ENCODE results near the gene RIPOR3.
"Not testable (repeated sequence)": the region's sequence is repeated elsewhere in the genome, so short reads cannot be mapped to it uniquely, and the experiment has no call there.

Gene RIPOR3

DNA sequence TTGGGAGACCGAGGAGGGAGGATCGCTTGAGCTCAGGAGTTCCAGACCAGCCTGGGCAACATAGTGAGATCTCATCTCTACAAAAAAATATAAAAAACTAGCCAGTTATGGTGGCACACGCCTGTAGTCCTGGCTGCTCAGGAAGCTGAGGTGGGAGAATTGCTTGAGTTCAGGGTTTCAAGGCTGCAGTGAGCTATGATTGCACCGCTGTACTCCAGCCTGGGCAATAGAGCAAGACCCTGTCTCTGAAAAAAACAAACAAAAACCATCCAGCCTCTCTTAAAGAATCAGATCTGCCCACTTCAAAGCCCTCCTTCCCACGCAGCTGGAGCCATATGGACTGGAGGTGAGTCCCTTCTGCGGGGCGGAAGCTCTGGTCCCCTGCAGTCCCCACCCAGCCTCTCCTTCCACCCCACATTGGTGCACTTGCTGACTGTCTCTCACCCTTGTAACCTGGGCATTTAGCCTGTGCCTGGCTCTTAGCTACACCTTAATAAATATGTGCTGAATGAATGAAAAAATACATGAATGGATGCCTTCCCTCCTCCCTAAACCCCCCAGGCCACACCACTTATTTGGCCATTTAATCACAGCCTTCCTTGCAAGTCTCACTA, 32.9 kb upstream of the RIPOR3 start:
- no peak for DNase-seq (ENCODE audit: low read depth)

DNA sequence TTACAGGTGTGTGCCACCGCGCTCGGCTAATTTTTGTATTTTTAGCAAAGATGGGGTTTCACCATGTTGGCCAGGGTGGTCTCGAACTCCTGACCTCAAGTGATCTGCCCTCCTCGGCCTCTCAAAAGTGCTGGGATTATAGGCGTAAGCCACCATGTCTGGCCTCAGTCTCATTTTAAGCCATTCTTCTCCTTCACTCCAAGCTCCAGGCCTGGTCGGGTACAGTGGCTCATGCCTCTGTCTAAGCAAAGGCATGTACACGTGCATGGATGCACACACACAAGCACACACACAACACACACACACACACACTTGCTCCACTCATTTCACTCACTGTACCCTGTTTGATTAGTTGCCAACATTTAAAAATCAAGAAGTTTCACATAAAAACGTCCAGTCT, 32.3 kb upstream of the RIPOR3 start:
- DNase-seq (ENCODE audit: low read depth), result no peak

DNA sequence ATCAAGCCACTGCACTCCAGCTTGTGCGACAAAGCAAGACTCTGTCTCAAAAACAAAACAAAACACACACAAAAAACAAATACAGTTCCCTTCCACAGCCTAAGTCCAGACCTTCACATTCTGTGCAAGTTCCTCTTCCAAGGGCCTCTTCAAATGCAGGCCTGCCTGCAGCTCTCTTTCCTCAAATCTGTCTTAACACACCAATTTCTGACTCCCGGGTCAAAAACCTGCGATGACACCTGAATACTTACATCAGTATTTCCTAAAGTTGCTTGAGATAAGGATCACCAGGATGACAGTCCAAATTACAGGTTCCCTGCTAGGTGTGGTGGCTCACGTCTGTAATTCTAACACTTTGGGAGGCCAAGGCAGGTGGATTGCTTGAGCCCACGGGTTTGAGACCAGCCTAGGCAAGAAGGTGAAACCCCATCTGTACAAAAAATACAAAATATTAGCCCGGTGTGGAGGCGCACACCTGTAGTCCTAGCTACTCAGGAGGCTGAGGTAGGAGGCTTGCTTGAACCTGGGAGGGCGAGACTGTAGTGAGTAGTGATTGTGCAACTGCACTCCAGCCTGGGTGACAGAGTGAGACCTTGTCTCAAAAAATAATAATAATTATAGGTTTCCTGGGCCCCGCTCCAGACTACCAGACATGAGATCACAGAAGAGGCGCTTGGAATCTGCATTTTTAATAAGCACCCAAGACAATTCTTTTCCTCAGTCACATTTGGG, 31.2 kb upstream of the RIPOR3 start:
- DNase-seq (ENCODE audit: low read depth), result no peak

- no peak for DNase-seq (ENCODE audit: low read depth)
Observed at GRCh38 chr20:50721881-50722281, 30.5 kb upstream of the RIPOR3 start.

GRCh38 chr20:50720582-50720981, 29.2 kb upstream of the RIPOR3 start:
- no peak for DNase-seq (ENCODE audit: low read depth)

DNA sequence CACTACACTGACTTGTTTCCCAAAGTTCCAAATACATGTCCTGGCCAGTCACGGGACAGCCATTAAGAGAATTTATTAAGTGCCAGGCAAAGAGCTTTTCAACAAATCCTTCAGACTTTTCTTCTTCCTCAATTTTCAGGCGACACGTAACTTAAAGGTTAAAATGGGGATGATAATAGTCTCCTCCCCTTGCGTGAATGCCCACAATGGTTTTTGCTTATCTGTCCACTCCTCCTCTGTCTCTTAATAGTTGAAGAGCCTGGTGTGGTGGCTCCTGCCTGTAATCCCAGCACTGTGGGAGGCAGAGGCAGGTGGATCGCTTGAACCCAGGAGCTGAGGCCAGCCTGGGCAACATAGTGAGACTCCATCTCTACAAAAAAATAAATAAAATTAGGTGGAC, 28.7 kb upstream of the RIPOR3 start:
- DNase-seq (ENCODE audit: low read depth), result no peak

DNA sequence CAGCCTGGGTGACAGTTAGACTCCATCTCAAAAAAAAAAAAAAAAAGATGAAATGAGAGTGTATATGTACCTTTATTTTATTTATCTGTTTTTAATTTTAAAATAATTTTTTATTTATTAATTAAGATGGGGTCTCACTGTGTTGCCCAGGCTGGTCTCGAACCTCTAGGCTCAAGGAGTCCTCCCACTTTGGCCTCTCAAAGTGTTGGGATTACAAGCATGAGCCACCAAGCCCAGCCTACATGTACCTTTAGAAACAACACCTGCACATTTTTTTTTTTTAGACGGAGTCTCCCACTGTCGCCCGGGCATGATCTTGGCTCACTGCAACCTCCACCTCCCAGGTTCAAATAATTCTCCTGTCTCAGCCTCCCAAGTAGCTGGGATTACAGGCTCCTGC, 28.0 kb upstream of the RIPOR3 start:
- DNase-seq (ENCODE audit: low read depth), result no peak

DNA sequence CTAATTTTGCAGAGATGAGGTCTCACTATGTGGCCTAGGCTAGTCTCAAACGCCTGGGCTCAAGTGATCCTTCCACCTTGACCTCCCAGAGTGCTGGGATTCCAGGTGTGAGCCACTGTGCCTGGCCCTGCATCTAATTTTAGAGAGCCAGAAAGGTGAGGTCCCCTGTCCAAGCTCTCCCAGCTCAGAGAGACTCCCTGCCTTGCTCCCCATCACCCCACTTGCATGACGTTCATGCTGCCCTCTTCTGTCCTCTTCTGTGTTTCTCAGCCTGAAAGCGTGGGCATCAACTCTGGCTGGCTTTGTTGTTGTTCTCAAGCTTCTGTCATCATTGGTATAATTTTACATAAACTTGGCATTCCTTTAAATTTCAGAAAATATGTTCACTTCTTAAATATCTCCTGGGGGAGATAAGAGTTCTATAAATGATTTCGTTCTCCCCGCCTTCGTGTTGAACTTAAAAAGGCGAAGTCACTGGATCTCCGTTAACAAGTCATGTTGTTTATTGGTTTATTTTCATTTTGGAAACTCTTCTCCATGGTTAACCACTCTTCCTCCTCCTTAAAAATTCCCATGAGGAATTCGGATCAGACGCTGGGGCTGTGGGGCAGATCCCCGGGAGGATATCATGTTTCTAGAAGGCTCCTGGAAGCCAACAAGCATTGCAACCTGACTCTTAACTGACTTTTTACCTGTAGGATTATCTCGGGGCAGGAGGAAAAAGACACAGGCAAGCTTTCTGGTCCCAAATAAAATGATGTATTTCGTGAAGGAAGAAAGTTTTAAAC, 26.8 kb upstream of the RIPOR3 start:
- no peak for DNase-seq (ENCODE audit: low read depth)

DNA sequence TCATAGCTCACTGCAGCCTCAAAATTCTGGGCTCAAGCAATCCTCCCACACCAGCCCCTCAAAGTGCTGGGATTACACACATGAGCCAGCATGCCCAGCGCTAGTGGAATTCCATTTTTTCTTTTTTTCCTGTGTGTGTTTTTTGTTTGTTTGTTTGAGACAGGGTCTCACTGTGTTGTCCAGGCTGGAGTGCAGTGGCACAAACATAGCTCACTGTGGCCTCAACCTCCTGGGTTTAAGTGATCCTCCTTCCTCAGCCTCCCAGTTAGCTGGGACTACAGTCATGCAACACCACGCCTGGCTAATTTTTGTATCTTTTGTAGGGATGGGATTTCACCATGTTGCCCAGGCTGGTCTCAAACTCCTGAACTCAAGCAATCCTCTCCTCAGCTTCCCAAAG, 26.0 kb upstream of the RIPOR3 start:
- DNase-seq (ENCODE audit: low read depth), result no peak

DNA sequence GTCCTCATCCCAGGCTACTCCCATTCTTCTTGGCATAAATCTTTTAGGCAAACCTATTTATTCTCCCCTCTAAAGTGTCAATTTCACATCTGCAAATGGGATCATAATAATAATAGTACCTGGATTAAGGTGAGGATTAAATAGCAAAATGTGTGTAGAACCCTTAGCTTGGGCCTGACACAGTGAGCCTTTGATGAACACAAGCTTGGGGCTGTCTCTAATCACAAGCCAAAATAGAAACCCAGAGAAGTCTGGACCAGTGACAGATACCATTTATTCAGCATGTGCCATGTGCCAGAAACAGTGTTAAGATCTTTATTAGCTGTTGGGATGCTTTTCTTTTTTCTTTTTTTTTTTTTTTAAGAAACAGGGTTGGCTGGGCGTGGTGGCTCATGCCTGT, 25.2 kb upstream of the RIPOR3 start:
- no peak for DNase-seq (ENCODE audit: low read depth)

DNA sequence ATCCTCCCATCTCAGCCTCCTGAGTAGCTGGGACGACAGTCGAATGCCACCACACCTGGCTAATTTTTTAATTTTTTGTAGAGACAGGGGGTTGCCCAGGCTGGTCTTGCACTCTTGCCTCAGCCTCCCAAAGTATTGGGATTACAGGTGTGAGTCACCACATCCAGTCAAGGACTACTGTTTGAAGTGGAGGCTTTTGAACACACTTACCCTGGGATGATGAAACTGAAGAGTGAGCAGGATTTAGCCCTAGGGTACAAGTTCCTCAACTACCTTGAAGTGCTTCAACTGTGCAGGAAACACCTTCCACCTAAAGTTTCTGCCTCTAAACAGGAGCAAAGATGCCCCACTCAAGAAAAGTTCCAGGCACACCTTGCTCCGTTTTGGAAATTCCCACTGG, 24.4 kb upstream of the RIPOR3 start:
- DNase-seq (ENCODE audit: low read depth), result no peak

- not testable (repeated sequence) for DNase-seq (ENCODE audit: low read depth)
Observed at GRCh38 chr20:50714426-50714825, 23.1 kb upstream of the RIPOR3 start.

DNA sequence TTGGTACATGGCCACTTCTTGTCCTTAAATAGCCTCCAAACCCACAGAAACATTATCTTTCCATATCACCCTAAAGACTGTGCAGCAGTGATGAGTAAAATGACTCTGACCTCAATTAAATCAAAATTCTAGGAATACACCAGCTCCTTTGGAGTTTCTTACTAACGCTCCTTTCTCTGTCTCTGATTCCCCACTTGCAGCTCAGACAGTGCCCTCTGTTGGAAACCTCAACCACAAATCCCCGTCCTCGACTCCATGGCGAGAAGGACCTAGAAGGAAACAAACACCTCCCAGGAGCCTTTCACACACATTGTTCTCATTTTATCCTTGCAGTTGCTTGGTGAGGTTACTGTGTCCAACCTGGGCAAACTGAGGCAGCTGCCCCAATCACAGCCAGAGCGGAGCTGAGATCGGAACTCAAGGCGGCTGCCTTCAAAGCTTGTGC, 22.3 kb upstream of the RIPOR3 start:
- DNase-seq (ENCODE audit: low read depth), result no peak

GRCh38 chr20:50712771-50713656, 21.7 kb upstream of the RIPOR3 start:
- no peak for DNase-seq (ENCODE audit: low read depth)

DNA sequence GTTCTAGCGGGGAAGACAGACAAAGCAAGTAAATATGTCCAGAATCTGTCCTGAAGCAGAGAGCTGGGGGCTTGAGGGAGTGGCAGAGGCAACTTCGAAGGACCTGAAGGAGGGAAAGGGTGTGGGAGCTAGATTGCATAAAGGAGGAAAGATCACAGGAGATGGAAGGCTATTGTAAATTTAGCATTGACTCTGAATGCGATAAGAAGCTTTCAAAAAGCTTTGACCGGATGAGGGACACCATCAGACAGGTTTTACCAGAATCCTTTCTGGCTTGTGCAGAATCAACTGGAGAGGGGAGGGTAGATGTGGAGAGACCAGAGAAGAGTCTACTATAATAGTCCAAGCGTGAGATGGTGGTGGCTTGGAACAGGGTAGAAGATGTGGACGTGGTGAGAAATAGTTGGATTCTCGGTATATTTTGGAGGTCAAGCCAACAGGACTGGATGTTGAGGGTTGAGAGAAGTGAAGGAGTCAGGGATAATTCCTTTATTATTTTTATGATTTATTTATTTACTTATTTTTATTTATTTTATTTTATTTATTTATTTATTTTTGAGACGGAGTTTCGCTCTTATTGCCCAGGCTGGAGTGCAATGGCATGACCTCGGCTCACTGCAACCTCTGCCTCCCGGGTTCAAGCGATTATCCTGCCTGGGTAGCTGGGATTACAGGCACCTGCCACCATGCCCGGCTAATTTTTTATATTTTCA, 19.9 kb upstream of the RIPOR3 start:
- DNase-seq (ENCODE audit: low read depth), result no peak

- DNase-seq (ENCODE audit: low read depth), result no peak
Observed at GRCh38 chr20:50710492-50711063, 19.2 kb upstream of the RIPOR3 start.

- no peak for DNase-seq (ENCODE audit: low read depth)
Observed at GRCh38 chr20:50709636-50709973, 18.3 kb upstream of the RIPOR3 start.

GRCh38 chr20:50708845-50709635, 17.7 kb upstream of the RIPOR3 start:
- no peak for DNase-seq (ENCODE audit: low read depth)

DNA sequence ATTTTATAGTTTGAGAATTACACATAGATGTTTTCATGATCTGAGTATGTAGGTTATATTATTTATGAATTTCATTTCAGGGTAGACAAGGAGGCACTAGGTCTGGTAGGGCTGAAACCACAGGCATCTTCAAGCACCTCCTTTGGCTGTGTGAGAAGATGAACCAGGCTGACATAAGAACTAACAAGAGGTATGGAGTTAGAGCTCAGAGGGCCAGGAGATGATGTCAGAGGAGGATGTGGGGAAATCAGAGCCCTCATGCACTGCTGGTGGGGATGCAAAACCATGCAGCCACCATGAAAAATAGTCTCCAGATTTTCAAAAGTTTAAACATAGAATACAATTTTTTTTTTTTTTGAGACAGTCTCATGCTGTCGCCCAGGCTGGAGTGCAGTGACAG, 13.6 kb upstream of the RIPOR3 start:
- DNase-seq (ENCODE audit: low read depth), result no peak

GRCh38 chr20:50704514-50704913, 13.2 kb upstream of the RIPOR3 start:
- DNase-seq (ENCODE audit: low read depth), result no peak
